ENCODE measurements around the gene OSBPL10.

OSBPL10 gene

GRCh38 chr3:31620656-31621055 is 360.4 kb downstream of the OSBPL10 start:
- H3K27ac ChIP-seq: no peak overlapping the region

GRCh38 chr3:31616711-31617110 is 364.4 kb downstream of the OSBPL10 start:
- no peak overlapping the region for H3K27ac ChIP-seq
- no peak for TF ChIP-seq ZFX (IDR thresholded peaks at IDR 0.05; ENCODE audit: borderline replicate concordance)
- no peak for TF ChIP-seq CTCF (IDR thresholded peaks at IDR 0.05)

More at GRCh38 chr3:31620656-31621055, 360.4 kb downstream of the OSBPL10 start:
- TF ChIP-seq ZFX (IDR thresholded peaks at IDR 0.05; ENCODE audit: borderline replicate concordance) (no peak), CTCF (IDR thresholded peaks at IDR 0.05) (no peak)

- TF ChIP-seq ZFX (IDR thresholded peaks at IDR 0.05; ENCODE audit: borderline replicate concordance) (no peak), CTCF (IDR thresholded peaks at IDR 0.05) (no peak)
- H3K27ac ChIP-seq: no peak overlapping the region; the same call in 1 of the 2 replicates
Measured at GRCh38 chr3:31615071-31615875, 365.8 kb downstream of the OSBPL10 start.

GRCh38 chr3:31614162-31614921 is 366.7 kb downstream of the OSBPL10 start:
- no peak overlapping the region; the same call in 1 of the 2 replicates for H3K27ac ChIP-seq
- no peak for TF ChIP-seq ZFX (IDR thresholded peaks at IDR 0.05; ENCODE audit: borderline replicate concordance)
- no peak for TF ChIP-seq CTCF (IDR thresholded peaks at IDR 0.05)

GRCh38 chr3:31613654-31614053 is 367.4 kb downstream of the OSBPL10 start:
- no peak overlapping the region for H3K27ac ChIP-seq
- no peak for TF ChIP-seq CTCF (IDR thresholded peaks at IDR 0.05)
- no peak for TF ChIP-seq ZFX (IDR thresholded peaks at IDR 0.05; ENCODE audit: borderline replicate concordance)

GRCh38 chr3:31613177-31613576 is 367.9 kb downstream of the OSBPL10 start:
- TF ChIP-seq ZFX (IDR thresholded peaks at IDR 0.05; ENCODE audit: borderline replicate concordance) (no peak), CTCF (IDR thresholded peaks at IDR 0.05) (no peak)

More at GRCh38 chr3:31613177-31613576, 367.9 kb downstream of the OSBPL10 start:
- H3K27ac ChIP-seq: no peak overlapping the region
